Neuron (in vitro differentiated cells): ENCODE measurements around the gene TGM6.
"Not testable (repeated sequence)": the region's sequence is repeated elsewhere in the genome, so short reads cannot be mapped to it uniquely, and the experiment has no call there.

Source experiments
- H2AFZ ChIP-seq: one replicate; pipeline ENCODE4 v1.6.1; 2013; ENCODE audit warnings: low read depth, mild to moderate bottlenecking, inconsistent platforms, low read length, moderate library complexity
- H3K27me3 ChIP-seq: one replicate; pipeline ENCODE4 v1.6.1; 2013; ENCODE audit warnings: low read length; ENCODE audit not compliant: insufficient read depth
- H3K36me3 ChIP-seq: one replicate; pipeline ENCODE4 v1.6.1; 2013; ENCODE audit warnings: low read length; ENCODE audit not compliant: insufficient read depth
- H3K4me1 ChIP-seq: one replicate; pipeline ENCODE4 v1.6.1; 2013; ENCODE audit warnings: low read length; ENCODE audit not compliant: insufficient read depth
- H3K4me3 ChIP-seq: 2 replicates; pipeline ENCODE4 v1.5.1; 2013; ENCODE audit warnings: mild to moderate bottlenecking, low read length, moderate library complexity
- H3K9me3 ChIP-seq: one replicate; pipeline ENCODE4 v1.6.1; 2013; ENCODE audit warnings: low read length

The TGM6 gene

GRCh38 chr20:2394411-2395055 lies 13.8 kb downstream of the TGM6 start:
- no peak overlapping the region for H2AFZ ChIP-seq
- H3K27me3 ChIP-seq, result peaks cover 2% of the 10 kb centered on the region
- H3K36me3 ChIP-seq, result no peaks in the 10 kb centered on the region
- no peaks in the 10 kb centered on the region for H3K4me1 ChIP-seq
- no peak overlapping the region for H3K4me3 ChIP-seq
- H3K9me3 ChIP-seq, result no peaks in the 10 kb centered on the region

GRCh38 chr20:2395136-2395535 lies 14.4 kb downstream of the TGM6 start:
- H3K27me3 ChIP-seq, result peaks cover 2% of the 10 kb centered on the region
- H3K4me3 ChIP-seq, result no peak overlapping the region
- H3K9me3 ChIP-seq, result no peaks in the 10 kb centered on the region
- H3K36me3 ChIP-seq, result no peaks in the 10 kb centered on the region
- H3K4me1 ChIP-seq, result no peaks in the 10 kb centered on the region
- H2AFZ ChIP-seq, result no peak overlapping the region

GRCh38 chr20:2396241-2396814 lies 15.6 kb downstream of the TGM6 start:
- H3K9me3 ChIP-seq, result no peaks in the 10 kb centered on the region
- H3K36me3 ChIP-seq, result no peaks in the 10 kb centered on the region
- H3K4me1 ChIP-seq, result no peaks in the 10 kb centered on the region
- no peak overlapping the region for H3K4me3 ChIP-seq
- H2AFZ ChIP-seq, result no peak overlapping the region
- peaks cover 2% of the 10 kb centered on the region for H3K27me3 ChIP-seq

GRCh38 chr20:2397091-2397490 lies 16.4 kb downstream of the TGM6 start:
- peaks cover 1% of the 10 kb centered on the region for H3K27me3 ChIP-seq
- no peaks in the 10 kb centered on the region for H3K9me3 ChIP-seq
- H3K4me3 ChIP-seq, result no peak overlapping the region
- no peaks in the 10 kb centered on the region for H3K36me3 ChIP-seq
- H2AFZ ChIP-seq, result no peak overlapping the region
- no peaks in the 10 kb centered on the region for H3K4me1 ChIP-seq

- Histone ChIP-seq H3K9me3 (no peaks in the 10 kb centered on the region), H2AFZ (no peak overlapping the region), H3K27me3 (no peaks in the 10 kb centered on the region), H3K4me3 (no peak overlapping the region), H3K4me1 (no peaks in the 10 kb centered on the region), H3K36me3 (no peaks in the 10 kb centered on the region)
These were observed 17.0 kb downstream of the TGM6 start for GRCh38 chr20:2397595-2398145.

GRCh38 chr20:2398449-2398848 lies 17.7 kb downstream of the TGM6 start:
- H3K9me3 ChIP-seq, result no peaks in the 10 kb centered on the region
- H3K27me3 ChIP-seq, result no peaks in the 10 kb centered on the region
- no peak overlapping the region for H3K4me3 ChIP-seq
- H3K4me1 ChIP-seq, result no peaks in the 10 kb centered on the region
- no peak overlapping the region for H2AFZ ChIP-seq
- H3K36me3 ChIP-seq, result no peaks in the 10 kb centered on the region

GRCh38 chr20:2399390-2399789 lies 18.7 kb downstream of the TGM6 start:
- Histone ChIP-seq H3K4me1 (no peaks in the 10 kb centered on the region), H3K4me3 (no peak overlapping the region), H3K36me3 (no peaks in the 10 kb centered on the region)

GRCh38 chr20:2400290-2400689 lies 19.6 kb downstream of the TGM6 start:
- no peak overlapping the region for H2AFZ ChIP-seq
- H3K9me3 ChIP-seq, result no peaks in the 10 kb centered on the region
- no peaks in the 10 kb centered on the region for H3K27me3 ChIP-seq
- H3K36me3 ChIP-seq, result no peaks in the 10 kb centered on the region
- H3K4me1 ChIP-seq, result no peaks in the 10 kb centered on the region
- H3K4me3 ChIP-seq, result no peak overlapping the region

More at GRCh38 chr20:2399390-2399789, 18.7 kb downstream of the TGM6 start:
- Histone ChIP-seq H2AFZ (no peak overlapping the region), H3K27me3 (no peaks in the 10 kb centered on the region), H3K9me3 (no peaks in the 10 kb centered on the region)

GRCh38 chr20:2401527-2401926 lies 20.8 kb downstream of the TGM6 start:
- H2AFZ ChIP-seq, result no peak overlapping the region
- no peaks in the 10 kb centered on the region for H3K27me3 ChIP-seq
- H3K9me3 ChIP-seq, result no peaks in the 10 kb centered on the region

GRCh38 chr20:2402271-2402980 lies 21.7 kb downstream of the TGM6 start:
- H3K9me3 ChIP-seq, result no peaks in the 10 kb centered on the region
- H3K4me1 ChIP-seq, result no peaks in the 10 kb centered on the region
- H3K36me3 ChIP-seq, result no peaks in the 10 kb centered on the region
- H2AFZ ChIP-seq, result no peak overlapping the region
- no peaks in the 10 kb centered on the region for H3K27me3 ChIP-seq
- H3K4me3 ChIP-seq, result no peak overlapping the region

More at GRCh38 chr20:2401527-2401926, 20.8 kb downstream of the TGM6 start:
- Histone ChIP-seq H3K36me3 (no peaks in the 10 kb centered on the region), H3K4me1 (no peaks in the 10 kb centered on the region), H3K4me3 (no peak overlapping the region)

GRCh38 chr20:2403291-2404052 lies 22.8 kb downstream of the TGM6 start:
- Histone ChIP-seq H3K4me1 (no peaks in the 10 kb centered on the region), H2AFZ (no peak overlapping the region), H3K4me3 (no peak overlapping the region), H3K36me3 (no peaks in the 10 kb centered on the region), H3K9me3 (no peaks in the 10 kb centered on the region), H3K27me3 (no peaks in the 10 kb centered on the region)

GRCh38 chr20:2405693-2406065 lies 25.0 kb downstream of the TGM6 start:
- Histone ChIP-seq H3K4me3 (no peak overlapping the region), H3K27me3 (no peaks in the 10 kb centered on the region), H3K36me3 (no peaks in the 10 kb centered on the region), H3K4me1 (no peaks in the 10 kb centered on the region), H3K9me3 (no peaks in the 10 kb centered on the region), H2AFZ (no peak overlapping the region)

GRCh38 chr20:2407355-2407754 lies 26.7 kb downstream of the TGM6 start:
- H3K4me3 ChIP-seq, H3K36me3 ChIP-seq, H2AFZ ChIP-seq, H3K4me1 ChIP-seq, H3K9me3 ChIP-seq, H3K27me3 ChIP-seq: not testable (repeated sequence)
